HepG2 (cell line): ENCODE results near the gene SGCE. TPM values are rescaled to one million over a fixed set of nuclear protein-coding genes. Genes with fewer than 3 reads are reported as not detected.

Experiments used
- CREB3 ChIP-seq: sonication (generic); formaldehyde crosslinking; IDR thresholded peaks from 2 replicates; pipeline ENCODE4 v1.5.0; 2020; ENCODE audit warnings: missing genetic modification reagents
- FOSL2 ChIP-seq: sonication (generic); formaldehyde crosslinking; IDR thresholded peaks from 2 replicates; pipeline ENCODE4 v1.4.0; 2020; ENCODE audit warnings: missing genetic modification reagents
- HIVEP1 ChIP-seq: sonication (generic); formaldehyde crosslinking; IDR thresholded peaks from 2 replicates; pipeline ENCODE4 v1.4.0; 2020; ENCODE audit warnings: mild to moderate bottlenecking, missing genetic modification reagents
- HMGXB4 ChIP-seq, 2 experiments: sonication (generic) in 1 of 2; formaldehyde crosslinking in 1 of 2; IDR thresholded peaks; 2 replicates each; pipeline versions ENCODE4 v1.4.0 to v1.6.1; 2018 to 2020; ENCODE audit warnings: missing genetic modification reagents in 2 of 2, borderline replicate concordance in 1 of 2, low read depth in 1 of 2, mild to moderate bottlenecking in 1 of 2, missing biosample characterization in 1 of 2
- HNF4G ChIP-seq, 2 experiments: sonication (generic) in 1 of 2; formaldehyde crosslinking in 1 of 2; IDR thresholded peaks; 2 replicates each; pipeline versions ENCODE4 v1.4.0 to v1.6.1; 2011 to 2020; ENCODE audit warnings: borderline replicate concordance in 2 of 2, low read depth in 2 of 2, mild to moderate bottlenecking in 2 of 2, low read length in 1 of 2, missing genetic modification reagents in 1 of 2, moderate library complexity in 1 of 2
- IRF2 ChIP-seq: IDR thresholded peaks from 2 replicates; pipeline ENCODE4 v1.6.1; 2018; ENCODE audit warnings: missing genetic modification reagents, missing compliant biosample characterization
- KLF15 ChIP-seq: sonication (generic); formaldehyde crosslinking; IDR thresholded peaks from 2 replicates; pipeline ENCODE4 v1.8.1; 2023; ENCODE audit warnings: borderline replicate concordance, mild to moderate bottlenecking, inconsistent platforms, missing genetic modification reagents, mixed read lengths
- MAFG ChIP-seq: sonication (generic); formaldehyde crosslinking; IDR thresholded peaks from 2 replicates; pipeline ENCODE4 v1.5.1; 2020; ENCODE audit warnings: mild to moderate bottlenecking, missing genetic modification reagents
- RARA ChIP-seq: IDR thresholded peaks from 2 replicates; pipeline ENCODE4 v1.6.1; 2016; ENCODE audit warnings: missing genetic modification reagents, missing compliant biosample characterization
- SALL1 ChIP-seq: sonication (generic); formaldehyde crosslinking; IDR thresholded peaks from 2 replicates; pipeline ENCODE4 v1.8.0; 2022; ENCODE audit warnings: mild to moderate bottlenecking, missing genetic modification reagents
- SMARCE1 ChIP-seq: fragments of 450-650 bp; IDR thresholded peaks from 2 replicates; pipeline ENCODE4 v1.6.1; 2017; ENCODE audit warnings: borderline replicate concordance
- SOX5 ChIP-seq: IDR thresholded peaks from 2 replicates; pipeline ENCODE4 v1.6.1; 2016; ENCODE audit warnings: borderline replicate concordance
- TBX2 ChIP-seq: sonication (generic); formaldehyde crosslinking; IDR thresholded peaks from 2 replicates; pipeline ENCODE4 v1.5.0; 2020; ENCODE audit warnings: missing genetic modification reagents, mild to moderate bottlenecking, borderline replicate concordance
- ZBTB20 ChIP-seq: sonication (generic); formaldehyde crosslinking; IDR thresholded peaks from 2 replicates; pipeline ENCODE4 v1.8.1; 2023; ENCODE audit warnings: missing genetic modification reagents, low read depth, mild to moderate bottlenecking, borderline replicate concordance
- ZFP41 ChIP-seq: sonication (generic); formaldehyde crosslinking; IDR thresholded peaks from 2 replicates; pipeline ENCODE4 v1.4.0; 2020; ENCODE audit warnings: mild to moderate bottlenecking, missing genetic modification reagents, borderline replicate concordance
- ZFY ChIP-seq: sonication (generic); formaldehyde crosslinking; IDR thresholded peaks from 2 replicates; pipeline ENCODE4 v1.4.0; 2020; ENCODE audit warnings: missing genetic modification reagents
- ZNF234 ChIP-seq: sonication (generic); formaldehyde crosslinking; conservative IDR thresholded peaks from 2 replicates; pipeline ENCODE4 v1.5.1; 2020; ENCODE audit warnings: mild to moderate bottlenecking, missing genetic modification reagents
- ZNF557 ChIP-seq: sonication (generic); formaldehyde crosslinking; IDR thresholded peaks from 2 replicates; pipeline ENCODE4 v1.4.0; 2020; ENCODE audit warnings: missing genetic modification reagents
- ZNF816 ChIP-seq: sonication (generic); formaldehyde crosslinking; IDR thresholded peaks from 2 replicates; pipeline ENCODE4 v1.8.0; 2022; ENCODE audit warnings: missing genetic modification reagents, mild to moderate bottlenecking, borderline replicate concordance
- ZUFSP ChIP-seq: sonication (generic); formaldehyde crosslinking; IDR thresholded peaks from 2 replicates; pipeline ENCODE4 v1.9.0; 2021; ENCODE audit warnings: missing genetic modification reagents, mild to moderate bottlenecking, borderline replicate concordance
- polyA plus RNA-seq, 8 experiments: library from polyadenylated mRNA; depleted of rRNA in 3 of 8; stranded (reverse) in 7 of 8; unstranded in 1 of 8; fragments of >200 nt; fragmentation: Illumina TruSeq in 4 of 8; extraction: Trizol in 4 of 8; gene quantifications; 2 replicates each; pipeline versions ENCODE4 v1.2.1 to v1.2.3, GENCODE V29; 2011 to 2016; ENCODE audit warnings: low read depth in 4 of 8, missing spikeins in 1 of 8, mixed read lengths in 1 of 8; ENCODE audit not compliant: insufficient read depth in 1 of 8
- total RNA-seq, 5 experiments: library from RNA; depleted of rRNA; stranded (reverse); fragments of >200 nt; fragmentation: Illumina TruSeq; extraction: Trizol; gene quantifications; 2 replicates each; pipeline ENCODE4 v1.2.3, GENCODE V29; 2016; ENCODE audit warnings: low read depth in 1 of 5
- TF ChIP-seq, protein P1 (sequence below): sonication (generic); formaldehyde crosslinking; IDR thresholded peaks from 2 replicates; pipeline ENCODE4 v1.8.0; 2022; ENCODE audit warnings: low read depth, missing genetic modification reagents

The SGCE gene
- total and polyA plus RNA-seq, 2 of the 13 experiments (the other 11 are each of a cell fraction or from before 2014, with no cell fraction given), result 52.3 to 71.1 TPM

DNA sequence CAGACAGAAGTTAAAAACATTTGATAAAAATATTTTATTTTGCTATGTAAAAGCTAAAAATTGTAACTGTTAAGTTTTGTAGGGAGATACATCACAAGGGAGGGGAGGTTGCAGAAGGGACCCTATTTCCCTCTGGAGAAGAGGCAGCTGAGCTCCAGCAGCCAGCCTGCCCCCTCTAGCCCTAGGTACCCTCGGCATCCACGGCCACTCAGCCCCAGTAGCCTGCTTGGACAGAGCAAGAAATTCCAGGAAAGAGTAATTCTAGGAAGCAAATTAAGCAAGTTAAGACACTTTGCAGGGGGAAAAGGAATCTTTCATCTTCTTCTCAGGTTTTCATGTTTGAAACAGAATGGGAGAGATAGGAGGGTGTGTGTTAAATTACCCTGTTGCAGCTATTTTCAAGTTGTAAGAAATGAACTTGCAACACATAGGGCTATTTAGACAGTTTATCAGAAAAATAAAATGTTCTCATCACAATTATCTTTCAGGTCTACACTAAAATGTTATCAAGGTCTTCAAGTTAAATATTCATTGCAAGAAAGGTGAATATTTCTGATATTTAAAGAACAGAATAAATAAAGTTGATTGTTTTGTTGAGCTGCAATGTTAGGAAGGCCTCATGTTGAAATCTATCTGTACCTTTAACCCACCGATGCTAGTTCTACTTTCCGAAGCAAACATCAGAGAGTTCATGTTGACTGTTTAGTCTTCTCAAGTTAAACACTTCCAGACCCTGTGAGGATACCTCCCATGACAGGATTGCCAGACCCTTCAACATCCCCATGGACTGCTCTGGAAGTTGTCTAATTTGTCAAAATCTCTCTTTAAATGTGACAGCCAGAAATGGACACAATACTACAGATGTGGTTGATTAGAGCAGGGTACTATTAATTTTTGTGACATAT lies 5.5 kb downstream of the SGCE start (continued):
- peak; percentile 11; the same call in 1 of the 2 replicates for TF ChIP-seq ZFY (CRISPR knock-in tag)
- no peak for TF ChIP-seq ZUFSP (CRISPR knock-in tag)
- TF ChIP-seq HIVEP1 (CRISPR knock-in tag), result no peak
- TF ChIP-seq ZFP41 (CRISPR knock-in tag), result no peak
- TF ChIP-seq ZNF557 (CRISPR knock-in tag), result no peak
- TF ChIP-seq ZBTB20 (CRISPR knock-in tag), result peak; percentile 51; the same call in 1 of the 2 replicates
- no peak for TF ChIP-seq ZNF234
- 0 out of 2 replicates have a peak, but pooled peaks have one; percentile 22 for TF ChIP-seq IRF2 (CRISPR knock-in tag)
- peak; percentile 31; the same call in 1 of the 2 replicates for TF ChIP-seq FOSL2
- TF ChIP-seq TBX2 (CRISPR knock-in tag), result peak; percentile 59; the same call in 1 of the 2 replicates
- no peak for TF ChIP-seq CREB3 (CRISPR knock-in tag)
- no peak for TF ChIP-seq HMGXB4 (CRISPR knock-in tag; IDR thresholded peaks at IDR 0.05; ENCODE audit: borderline replicate concordance in 1 of 2, low read depth in 1 of 2)
- TF ChIP-seq, protein P1, sequence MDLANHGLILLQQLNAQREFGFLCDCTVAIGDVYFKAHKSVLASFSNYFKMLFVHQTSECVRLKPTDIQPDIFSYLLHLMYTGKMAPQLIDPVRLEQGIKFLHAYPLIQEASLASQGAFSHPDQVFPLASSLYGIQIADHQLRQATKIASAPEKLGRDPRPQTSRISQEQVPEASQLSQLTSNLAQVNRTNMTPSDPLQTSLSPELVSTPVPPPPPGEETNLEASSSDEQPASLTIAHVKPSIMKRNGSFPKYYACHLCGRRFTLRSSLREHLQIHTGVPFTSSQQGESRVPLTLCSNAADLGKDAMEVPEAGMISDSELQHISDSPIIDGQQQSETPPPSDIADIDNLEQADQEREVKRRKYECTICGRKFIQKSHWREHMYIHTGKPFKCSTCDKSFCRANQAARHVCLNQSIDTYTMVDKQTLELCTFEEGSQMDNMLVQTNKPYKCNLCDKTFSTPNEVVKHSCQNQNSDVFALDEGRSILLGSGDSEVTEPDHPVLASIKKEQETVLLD, result no peak
- no peak for TF ChIP-seq KLF15 (CRISPR knock-in tag)
- peak; percentile 56; the same call in 1 of the 2 replicates for TF ChIP-seq SALL1 (CRISPR knock-in tag)
- TF ChIP-seq HNF4G (IDR thresholded peaks at IDR 0.05; ENCODE audit: borderline replicate concordance, low read depth, low read length), result peak; percentile 62; the same call in 1 of the 2 replicates
- no peak for TF ChIP-seq HNF4G (CRISPR knock-in tag; IDR thresholded peaks at IDR 0.05; ENCODE audit: borderline replicate concordance, low read depth)
- peak; percentile 78 for TF ChIP-seq RARA (CRISPR knock-in tag)
- TF ChIP-seq SOX5 (CRISPR knock-in tag), result peak; percentile 62; the same call in 1 of the 2 replicates
- TF ChIP-seq MAFG (CRISPR knock-in tag), result no peak
- TF ChIP-seq ZNF816 (CRISPR knock-in tag), result no peak
- no peak for TF ChIP-seq SMARCE1
